ENCODE data around the gene GNAS-AS1. TPM values are rescaled to one million over a fixed set of nuclear protein-coding genes. Genes with fewer than 3 reads are reported as not detected.

Gene GNAS-AS1
- under 1 TPM in 3 of 4 donors, not detected in 1; 0.19 to 0.48 (median 0.34) TPM for total RNA-seq

DNA sequence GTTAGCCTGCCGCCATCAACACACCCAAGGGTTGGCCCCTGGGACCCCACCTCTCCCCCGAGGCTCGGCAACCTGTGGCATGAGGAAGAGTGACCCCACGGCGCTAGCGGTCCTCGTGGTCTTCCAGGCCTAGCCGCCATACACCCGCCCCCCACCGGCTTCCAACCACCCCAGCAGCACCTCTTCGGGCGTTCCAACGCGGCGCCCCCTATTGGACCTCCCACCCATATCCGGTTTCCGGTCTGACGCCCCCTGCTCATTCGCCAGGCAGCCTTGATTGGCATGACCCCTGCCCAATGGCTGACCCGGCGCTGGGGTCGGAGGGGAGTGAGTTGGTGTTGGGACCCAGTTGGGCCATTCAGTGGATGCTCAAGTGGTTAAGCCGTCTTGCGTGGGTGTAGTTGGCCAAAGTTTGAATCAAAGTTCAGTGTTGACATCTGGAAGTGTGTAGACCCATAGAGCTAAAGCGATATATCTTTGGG is at the start of gene GNAS-AS1:
Gene GNAS-AS1, minus strand, starts transcription at position 210 of the 482 bp plus-strand sequence.
- Histone ChIP-seq H3K9me3 (no peaks in the 10 kb centered on the region), H3K4me1 (peaks cover 0 to 44% (median 16%) of the 10 kb centered on the region in 3 donors), H3K27ac (no peak within 1 kb of the TSS), H3K4me3 (peak within 1 kb of the TSS; percentile 22 to 64 (median 50)), H3K27me3 (peaks cover 0 to 93% (median 1%) of the 10 kb centered on the region in 4 donors), H3K36me3 (no peaks in the 10 kb centered on the region)
- no peak for DNase-seq
- TF ChIP-seq POLR2A (IDR thresholded peaks at IDR 0.05) (no peak), CTCF (IDR thresholded peaks at IDR 0.05) (no peak)
- intact Hi-C loops (cut with DNase I): no loop called here
- WGBS, 2 donors: 65 to 88% methylated on average over 13 of the region's 25 CpGs

DNA sequence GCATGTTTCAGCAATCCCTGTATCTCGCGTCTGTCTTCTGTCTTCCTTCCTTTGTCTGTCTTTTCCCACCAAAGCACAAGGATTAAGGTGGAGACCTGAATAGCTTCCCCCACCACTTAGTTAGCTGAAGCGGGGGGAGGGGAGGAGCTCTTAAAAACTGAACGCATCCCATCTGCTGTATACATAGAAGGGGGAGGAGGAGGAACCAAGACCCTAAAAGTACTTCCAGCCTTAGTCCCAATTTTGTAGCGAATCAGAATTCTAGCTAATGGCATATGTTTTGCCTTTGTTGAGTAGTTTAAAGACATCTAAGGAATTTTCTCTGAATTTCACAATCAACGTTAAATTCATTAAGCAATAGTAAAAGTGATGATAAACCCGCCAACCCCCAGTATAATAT is 49.7 kb upstream of the GNAS-AS1 start:
- WGBS, 2 donors: 69 to 77% methylated on average over 7 of the region's 7 CpGs
- peaks cover 5 to 82% (median 22%) of the 10 kb centered on the region in 3 donors for H3K36me3 ChIP-seq
- intact Hi-C loops (cut with DNase I): no loop called here
- H3K9me3 ChIP-seq: no peaks in the 10 kb centered on the region
- no peaks in the 10 kb centered on the region for H3K27me3 ChIP-seq
- H3K4me1 ChIP-seq: peaks cover under 1 to 88% (median 34%) of the 10 kb centered on the region in 3 donors
- TF ChIP-seq CTCF (IDR thresholded peaks at IDR 0.05) (no peak), POLR2A (IDR thresholded peaks at IDR 0.05) (no peak)
- no peak for DNase-seq
- H3K4me3 ChIP-seq: no peak overlapping the region
- H3K27ac ChIP-seq: no peak overlapping the region

DNA sequence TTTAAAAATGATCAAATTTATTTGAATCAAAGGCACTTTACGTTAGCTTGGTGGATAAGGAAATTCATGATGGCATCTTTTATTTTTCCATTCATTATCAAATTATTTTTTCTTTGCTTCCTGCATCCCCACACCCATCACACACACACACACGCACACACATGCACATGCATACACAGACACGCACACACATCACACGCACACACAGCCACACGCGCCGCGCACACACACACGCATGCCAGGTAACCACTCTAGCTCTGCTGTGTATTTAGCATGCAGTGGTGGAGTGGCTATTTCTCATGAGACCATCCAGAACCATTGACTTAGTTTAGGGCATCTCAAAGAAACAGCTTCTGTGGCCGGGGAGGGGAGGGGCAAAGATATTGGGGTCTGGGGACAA is 48.8 kb upstream of the GNAS-AS1 start:
- DNase-seq: no peak
- Histone ChIP-seq H3K4me3 (no peak overlapping the region), H3K36me3 (peaks cover 0 to 73% (median 18%) of the 10 kb centered on the region in 3 donors), H3K27ac (no peak overlapping the region), H3K27me3 (no peaks in the 10 kb centered on the region), H3K4me1 (peaks cover 9 to 92% (median 41%) of the 10 kb centered on the region in 3 donors), H3K9me3 (no peaks in the 10 kb centered on the region)
- 84 to 92% methylated on average over 10 of the region's 10 CpGs for WGBS, 2 donors
- intact Hi-C loops (cut with DNase I): loop anchor here (10.0 kb wide), 1 partner anchor 135 kb away; the partner anchor contains the start of gene ATP5F1E
- TF ChIP-seq CTCF (IDR thresholded peaks at IDR 0.05) (no peak), POLR2A (IDR thresholded peaks at IDR 0.05) (no peak)

- no peak for DNase-seq
- intact Hi-C loops (cut with DNase I): loop anchor here (10.0 kb wide), 1 partner anchor 136 kb away; the partner anchor contains the start of gene ATP5F1E
- Histone ChIP-seq H3K9me3 (no peaks in the 10 kb centered on the region), H3K27me3 (no peaks in the 10 kb centered on the region), H3K27ac (no peak overlapping the region), H3K36me3 (peaks cover 0 to 66% (median 11%) of the 10 kb centered on the region in 3 donors), H3K4me1 (peaks cover 13 to 99% (median 48%) of the 10 kb centered on the region in 3 donors), H3K4me3 (no peak overlapping the region)
- TF ChIP-seq POLR2A (IDR thresholded peaks at IDR 0.05) (no peak), CTCF (IDR thresholded peaks at IDR 0.05) (no peak)
- WGBS, 2 donors: 75% methylated on average over 15 of the region's 15 CpGs
Observed at GRCh38 chr20:58898629-58899408, 48.1 kb upstream of the GNAS-AS1 start.

- Histone ChIP-seq H3K4me1 (peaks cover 20 to 100% (median 60%) of the 10 kb centered on the region in 3 donors), H3K4me3 (no peak overlapping the region), H3K27ac (peak overlapping the region in 1 of 4 donors; percentile 10), H3K36me3 (peaks cover 0 to 55% (median 7%) of the 10 kb centered on the region in 3 donors), H3K27me3 (no peaks in the 10 kb centered on the region), H3K9me3 (no peaks in the 10 kb centered on the region)
- intact Hi-C loops (cut with DNase I): loop anchor here (10.0 kb wide), 1 partner anchor 137 kb away; the partner anchor contains the start of gene ATP5F1E
- 69 to 73% methylated on average over 4 of the region's 4 CpGs for WGBS, 2 donors
- no peak for DNase-seq
- TF ChIP-seq POLR2A (IDR thresholded peaks at IDR 0.05) (no peak), CTCF (IDR thresholded peaks at IDR 0.05) (no peak)
Observed at GRCh38 chr20:58897488-58897887, 46.8 kb upstream of the GNAS-AS1 start.

All from esophagus squamous epithelium (tissue), 5 donors.